C4-2B (cell line): ENCODE results near the gene RPTOR.

Experiments
- CTCF ChIP-seq: fragments of 450-650 bp; conservative IDR thresholded peaks from 2 replicates; pipeline ENCODE4 v1.5.1; 2017; ENCODE audit warnings: mild to moderate bottlenecking
- ZFX ChIP-seq: fragments of 450-650 bp; IDR thresholded peaks from 2 replicates; pipeline ENCODE4 v1.6.1; 2017

- TF ChIP-seq CTCF (no peak), ZFX (no peak)
These were observed 6.2 kb upstream of the RPTOR start for GRCh38 chr17:80538484-80538883.
